AG04449 (cell line): Measurements from ENCODE around the gene APMAP.

Source experiments
- CTCF ChIA-PET: fragments of 350-600 bp; formaldehyde crosslinking; extraction: SDS; loops from one replicate; lab custom pipeline; 2021; ENCODE audit warnings: antibody characterized with exemption; lab: Yijun Ruan, JAX
- POLR2A ChIA-PET: fragments of 400-600, 350-600 bp; formaldehyde crosslinking; extraction: SDS; loops from one replicate; lab custom pipeline; 2020; ENCODE audit warnings: antibody characterized with exemption, inconsistent platforms; lab: Yijun Ruan, JAX
- DNase-seq: peaks from one replicate; pipeline ENCODE4 v3.0.0-alpha.2; 2010; ENCODE audit warnings: low read depth, low spot score
- H3K4me3 ChIP-seq: 2 replicates; pipeline ENCODE4 v1.5.1; 2011; ENCODE audit warnings: low read depth, mild to moderate bottlenecking, control low read depth, low read length
- CTCF ChIP-seq: IDR thresholded peaks from one replicate; pipeline ENCODE4 v1.5.1; 2011; ENCODE audit warnings: mild to moderate bottlenecking, moderate library complexity, low read length, control low read depth, inconsistent platforms; ENCODE audit not compliant: insufficient read depth; ENCODE audit errors: missing control alignments

The APMAP gene

GRCh38 chr20:24992487-24993205, at the start of gene APMAP:
APMAP (minus strand) TSS chr20:24992751; CDS start chr20:24992688, 63 bp downstream.
- no peak for TF ChIP-seq CTCF
- ChIA-PET CTCF (interaction anchor here (0.9 to 8.3 kb wide), 16 partner anchors 9 to 1056 kb away, joined by 3 to 382 read pairs (median 5); partner anchors contain the start of genes ACSS1, ENTPD6 and PYGB), POLR2A (interaction anchor here (0.7 kb wide), 1 partner anchor 17 kb away, joined by 3 read pairs; no protein-coding TSS in a partner anchor)
- DNase-seq: peak; percentile 24
- H3K4me3 ChIP-seq: peak within 1 kb of the TSS; percentile 94

- CTCF ChIA-PET: interaction anchor here (0.8 kb wide), 1 partner anchor 21 kb away, joined by 3 read pairs; no protein-coding TSS in a partner anchor
- TF ChIP-seq CTCF: no peak
- no peak for DNase-seq
- POLR2A ChIA-PET: no interaction called here
- H3K4me3 ChIP-seq: no peak overlapping the region
Measured at GRCh38 chr20:25041813-25042530, 49.4 kb upstream of the APMAP start.

GRCh38 chr20:25040438-25040831, 47.9 kb upstream of the APMAP start:
- ChIA-PET POLR2A (no interaction called here), CTCF (interaction anchor here (1.0 kb wide), 1 partner anchor 25 kb away, joined by 3 read pairs; no protein-coding TSS in a partner anchor)
- no peak overlapping the region for H3K4me3 ChIP-seq
- TF ChIP-seq CTCF: no peak
- DNase-seq: no peak

- no peak for TF ChIP-seq CTCF
- POLR2A ChIA-PET: no interaction called here
- no peak for DNase-seq
- no peak overlapping the region for H3K4me3 ChIP-seq
- CTCF ChIA-PET: no interaction called here
Measured at GRCh38 chr20:25039697-25040437, 47.3 kb upstream of the APMAP start.

GRCh38 chr20:25038591-25039015, 46.1 kb upstream of the APMAP start:
- TF ChIP-seq CTCF: no peak
- ChIA-PET CTCF (no interaction called here), POLR2A (no interaction called here)
- DNase-seq: no peak
- no peak overlapping the region for H3K4me3 ChIP-seq
